Ramos (cell line): ENCODE measurements around the gene JMJD6.

Experiments
- in situ Hi-C: fragments of 300-500 bp; cut with MboI; formaldehyde crosslinking; loops from one replicate; pipeline ENCODE4 v1.14.3; 2022; ENCODE audit warnings: low sequenced_read_pairs; ENCODE audit not compliant: unreplicated experiment

JMJD6 gene

GRCh38 chr17:76683921-76684745 lies 42.3 kb downstream of the JMJD6 start:
- in situ Hi-C loops = loop anchor here (10.0 kb wide), 1 partner anchor 159 kb away; no protein-coding TSS in a partner anchor

GRCh38 chr17:76683011-76683755 lies 43.2 kb downstream of the JMJD6 start:
- in situ Hi-C loops = loop anchor here (10.0 kb wide), 1 partner anchor 158 kb away; no protein-coding TSS in a partner anchor

- in situ Hi-C loops = loop anchor here (10.0 kb wide), 1 partner anchor 157 kb away; no protein-coding TSS in a partner anchor
Observed at GRCh38 chr17:76682296-76682695, 44.1 kb downstream of the JMJD6 start.

GRCh38 chr17:76681222-76682137 lies 44.9 kb downstream of the JMJD6 start:
- in situ Hi-C loops = loop anchor here (10.0 kb wide), 1 partner anchor 157 kb away; no protein-coding TSS in a partner anchor

- in situ Hi-C loops = no loop called here
Observed at GRCh38 chr17:76679239-76679638, 47.2 kb downstream of the JMJD6 start.

- in situ Hi-C loops = no loop called here
Observed at GRCh38 chr17:76678330-76678729, 48.1 kb downstream of the JMJD6 start.

- in situ Hi-C loops = no loop called here
Observed at GRCh38 chr17:76677406-76677805, 49.0 kb downstream of the JMJD6 start.

- in situ Hi-C loops = no loop called here
Observed at GRCh38 chr17:76676629-76677028, 49.8 kb downstream of the JMJD6 start.

GRCh38 chr17:76675648-76676047 lies 50.8 kb downstream of the JMJD6 start:
- in situ Hi-C loops = no loop called here

GRCh38 chr17:76674600-76674999 lies 51.8 kb downstream of the JMJD6 start:
- in situ Hi-C loops = no loop called here

GRCh38 chr17:76673729-76674128 lies 52.7 kb downstream of the JMJD6 start:
- in situ Hi-C loops = no loop called here

GRCh38 chr17:76672892-76673291 lies 53.5 kb downstream of the JMJD6 start:
- in situ Hi-C loops = no loop called here

GRCh38 chr17:76672270-76672851 lies 54.0 kb downstream of the JMJD6 start:
- in situ Hi-C loops = no loop called here

GRCh38 chr17:76671912-76672262 lies 54.5 kb downstream of the JMJD6 start:
- in situ Hi-C loops = no loop called here

GRCh38 chr17:76671123-76671911 lies 55.1 kb downstream of the JMJD6 start:
- in situ Hi-C loops = no loop called here

GRCh38 chr17:76670718-76671122 lies 55.7 kb downstream of the JMJD6 start:
- in situ Hi-C loops = no loop called here

GRCh38 chr17:76670020-76670717 lies 56.2 kb downstream of the JMJD6 start:
- in situ Hi-C loops = no loop called here
